Stimulated activated CD4-positive, alpha-beta T cell treated with anti-CD3 and anti-CD28 coated beads, Interleukin-12 subunit alpha, Interleukin-12 subunit beta, amount 100 ng/mL, for 4 hours (primary cell): Measurements from ENCODE around the gene PRDM2.

ENCODE experiments used
- DNase-seq: peaks from one replicate; pipeline ENCODE4 v3.0.0-alpha.2; 2020

The PRDM2 gene

GRCh38 chr1:13869172-13869797 lies 169.3 kb downstream of the PRDM2 start:
- DNase-seq, result no peak

- DNase-seq, result no peak
These were observed 171.4 kb downstream of the PRDM2 start for GRCh38 chr1:13871413-13871812.

GRCh38 chr1:13871886-13872285 lies 171.9 kb downstream of the PRDM2 start:
- DNase-seq, result no peak

- DNase-seq, result no peak
These were observed 173.0 kb downstream of the PRDM2 start for GRCh38 chr1:13873032-13873431.
